Measurements from ENCODE around the gene PER2.
"Not testable (repeated sequence)": the region's sequence is repeated elsewhere in the genome, so short reads cannot be mapped to it uniquely, and the experiment has no call there.

PER2 gene, protein sequence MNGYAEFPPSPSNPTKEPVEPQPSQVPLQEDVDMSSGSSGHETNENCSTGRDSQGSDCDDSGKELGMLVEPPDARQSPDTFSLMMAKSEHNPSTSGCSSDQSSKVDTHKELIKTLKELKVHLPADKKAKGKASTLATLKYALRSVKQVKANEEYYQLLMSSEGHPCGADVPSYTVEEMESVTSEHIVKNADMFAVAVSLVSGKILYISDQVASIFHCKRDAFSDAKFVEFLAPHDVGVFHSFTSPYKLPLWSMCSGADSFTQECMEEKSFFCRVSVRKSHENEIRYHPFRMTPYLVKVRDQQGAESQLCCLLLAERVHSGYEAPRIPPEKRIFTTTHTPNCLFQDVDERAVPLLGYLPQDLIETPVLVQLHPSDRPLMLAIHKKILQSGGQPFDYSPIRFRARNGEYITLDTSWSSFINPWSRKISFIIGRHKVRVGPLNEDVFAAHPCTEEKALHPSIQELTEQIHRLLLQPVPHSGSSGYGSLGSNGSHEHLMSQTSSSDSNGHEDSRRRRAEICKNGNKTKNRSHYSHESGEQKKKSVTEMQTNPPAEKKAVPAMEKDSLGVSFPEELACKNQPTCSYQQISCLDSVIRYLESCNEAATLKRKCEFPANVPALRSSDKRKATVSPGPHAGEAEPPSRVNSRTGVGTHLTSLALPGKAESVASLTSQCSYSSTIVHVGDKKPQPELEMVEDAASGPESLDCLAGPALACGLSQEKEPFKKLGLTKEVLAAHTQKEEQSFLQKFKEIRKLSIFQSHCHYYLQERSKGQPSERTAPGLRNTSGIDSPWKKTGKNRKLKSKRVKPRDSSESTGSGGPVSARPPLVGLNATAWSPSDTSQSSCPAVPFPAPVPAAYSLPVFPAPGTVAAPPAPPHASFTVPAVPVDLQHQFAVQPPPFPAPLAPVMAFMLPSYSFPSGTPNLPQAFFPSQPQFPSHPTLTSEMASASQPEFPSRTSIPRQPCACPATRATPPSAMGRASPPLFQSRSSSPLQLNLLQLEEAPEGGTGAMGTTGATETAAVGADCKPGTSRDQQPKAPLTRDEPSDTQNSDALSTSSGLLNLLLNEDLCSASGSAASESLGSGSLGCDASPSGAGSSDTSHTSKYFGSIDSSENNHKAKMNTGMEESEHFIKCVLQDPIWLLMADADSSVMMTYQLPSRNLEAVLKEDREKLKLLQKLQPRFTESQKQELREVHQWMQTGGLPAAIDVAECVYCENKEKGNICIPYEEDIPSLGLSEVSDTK (N-terminal part only)

DNA sequence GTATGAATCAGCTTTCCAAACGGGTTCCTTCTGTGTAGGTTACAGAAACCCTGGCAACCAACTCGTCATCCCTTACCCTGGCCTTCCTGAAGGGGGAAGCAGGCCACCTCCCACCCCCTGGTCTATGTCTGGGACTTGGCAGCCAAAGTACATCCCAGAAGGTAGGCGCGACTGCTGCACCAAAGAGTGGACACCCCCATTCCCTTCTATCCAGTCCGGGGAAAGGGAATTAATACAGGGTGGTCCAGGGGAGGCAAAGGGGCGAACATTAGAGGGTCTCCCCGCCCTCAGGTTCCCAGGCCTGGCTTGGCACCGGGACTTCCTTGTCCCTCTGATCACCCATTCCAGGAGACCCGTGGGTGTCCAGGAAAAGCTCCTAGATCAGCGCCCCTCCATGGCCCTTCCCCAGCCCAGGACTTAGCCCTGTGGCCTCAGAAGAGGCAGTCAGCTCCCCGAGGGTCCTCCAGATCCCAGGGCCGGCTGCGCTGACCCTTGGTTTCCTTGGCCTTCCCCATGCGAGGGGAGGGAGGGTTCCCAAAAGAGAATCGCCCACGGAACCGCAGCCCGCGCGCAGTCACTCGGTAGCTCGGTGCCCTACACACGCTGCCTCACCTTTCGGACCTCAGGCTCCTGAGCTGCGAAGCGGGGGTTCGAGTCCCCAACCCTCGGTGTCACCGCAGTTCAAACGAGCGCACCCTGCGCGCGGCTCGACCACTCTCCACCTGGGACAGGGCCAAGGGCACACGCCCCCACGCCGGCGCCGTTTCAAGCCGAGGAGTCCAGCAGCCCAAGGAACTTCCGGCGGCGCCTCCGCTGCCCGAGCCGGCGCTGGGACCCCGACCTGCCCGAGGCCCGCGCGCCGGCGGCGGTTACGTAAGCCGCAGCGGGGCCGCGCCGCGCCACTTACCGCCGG lies at the start of gene PER2:
TSS of gene PER2 (minus strand) at position 874 of the 913 bp plus-strand sequence. CDS start 10,674 bp downstream, outside the sequence.
- peak; percentile 71 to 81 for DNase-seq
- TF ChIP-seq, protein P1, sequence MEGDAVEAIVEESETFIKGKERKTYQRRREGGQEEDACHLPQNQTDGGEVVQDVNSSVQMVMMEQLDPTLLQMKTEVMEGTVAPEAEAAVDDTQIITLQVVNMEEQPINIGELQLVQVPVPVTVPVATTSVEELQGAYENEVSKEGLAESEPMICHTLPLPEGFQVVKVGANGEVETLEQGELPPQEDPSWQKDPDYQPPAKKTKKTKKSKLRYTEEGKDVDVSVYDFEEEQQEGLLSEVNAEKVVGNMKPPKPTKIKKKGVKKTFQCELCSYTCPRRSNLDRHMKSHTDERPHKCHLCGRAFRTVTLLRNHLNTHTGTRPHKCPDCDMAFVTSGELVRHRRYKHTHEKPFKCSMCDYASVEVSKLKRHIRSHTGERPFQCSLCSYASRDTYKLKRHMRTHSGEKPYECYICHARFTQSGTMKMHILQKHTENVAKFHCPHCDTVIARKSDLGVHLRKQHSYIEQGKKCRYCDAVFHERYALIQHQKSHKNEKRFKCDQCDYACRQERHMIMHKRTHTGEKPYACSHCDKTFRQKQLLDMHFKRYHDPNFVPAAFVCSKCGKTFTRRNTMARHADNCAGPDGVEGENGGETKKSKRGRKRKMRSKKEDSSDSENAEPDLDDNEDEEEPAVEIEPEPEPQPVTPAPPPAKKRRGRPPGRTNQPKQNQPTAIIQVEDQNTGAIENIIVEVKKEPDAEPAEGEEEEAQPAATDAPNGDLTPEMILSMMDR (IDR thresholded peaks at IDR 0.05) = peak in 1 of 2 experiments; percentile 18
- Histone ChIP-seq H3K27ac (peak within 1 kb of the TSS; percentile 98 to 99), H3K36me3 (no peaks in the 10 kb centered on the region), H3K4me1 (peaks cover 0 to 57% (median 48%) of the 10 kb centered on the region in 4 donors), H3K27me3 (no peaks in the 10 kb centered on the region), H3K4me3 (peak within 1 kb of the TSS; percentile 86 to 90), H3K9me3 (no peaks in the 10 kb centered on the region)
- intact Hi-C loops (cut with DNase I; ENCODE audit: low total_unique reads) = loop anchor here (2.0 to 10.0 kb wide), 2 partner anchors 33 to 1957 kb away; partner anchors contain the start of gene TRAF3IP1

DNA sequence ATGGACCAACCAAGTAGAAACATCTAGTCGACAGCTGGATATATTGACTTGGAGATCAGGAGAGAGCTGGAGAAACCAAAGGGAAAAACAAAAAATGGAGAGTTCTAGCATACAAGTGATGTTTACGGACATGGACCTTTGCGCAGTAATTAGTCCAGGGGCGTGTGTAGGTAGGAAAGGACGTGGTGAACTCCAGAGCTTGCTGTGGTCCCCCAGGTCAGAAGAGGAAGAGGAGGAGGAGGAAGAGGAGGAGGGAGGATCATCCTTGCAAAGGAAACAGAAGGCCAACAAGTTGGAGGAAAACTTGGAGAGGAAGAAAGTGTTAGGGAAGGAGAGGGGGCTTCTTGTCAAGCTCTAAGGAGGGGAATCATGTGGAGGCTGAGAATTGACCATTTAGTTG lies 49.4 kb upstream of the PER2 start:
- Histone ChIP-seq H3K36me3 (peaks cover 0 to 43% (median 25%) of the 10 kb centered on the region in 3 donors), H3K27me3 (no peaks in the 10 kb centered on the region), H3K4me1 (no peaks in the 10 kb centered on the region), H3K27ac (no peak overlapping the region), H3K9me3 (no peaks in the 10 kb centered on the region), H3K4me3 (no peak overlapping the region)
- intact Hi-C loops (cut with DNase I; ENCODE audit: low total_unique reads) = no loop called here
- TF ChIP-seq, protein P1 (IDR thresholded peaks at IDR 0.05) = no peak
- no peak for DNase-seq

GRCh38 chr2:238336793-238337444 lies 48.5 kb upstream of the PER2 start:
- intact Hi-C loops (cut with DNase I; ENCODE audit: low total_unique reads) = no loop called here
- TF ChIP-seq, protein P1 (IDR thresholded peaks at IDR 0.05) = no peak

GRCh38 chr2:238336151-238336550 lies 47.7 kb upstream of the PER2 start:
- intact Hi-C loops (cut with DNase I; ENCODE audit: low total_unique reads) = no loop called here
- DNase-seq = no peak
- TF ChIP-seq, protein P1 (IDR thresholded peaks at IDR 0.05) = no peak

More at GRCh38 chr2:238336793-238337444, 48.5 kb upstream of the PER2 start:
- no peak overlapping the region for H3K4me3 ChIP-seq
- no peaks in the 10 kb centered on the region for H3K4me1 ChIP-seq
- DNase-seq = no peak
- H3K27me3 ChIP-seq = no peaks in the 10 kb centered on the region
- no peaks in the 10 kb centered on the region for H3K9me3 ChIP-seq
- H3K36me3 ChIP-seq = peaks cover 0 to 45% (median 25%) of the 10 kb centered on the region in 3 donors
- H3K27ac ChIP-seq = no peak overlapping the region

GRCh38 chr2:238335591-238335990 lies 47.2 kb upstream of the PER2 start:
- H3K36me3 ChIP-seq = peaks cover 0 to 53% (median 27%) of the 10 kb centered on the region in 3 donors
- intact Hi-C loops (cut with DNase I; ENCODE audit: low total_unique reads) = not testable (repeated sequence)

More at GRCh38 chr2:238336151-238336550, 47.7 kb upstream of the PER2 start:
- Histone ChIP-seq H3K36me3 (peaks cover 0 to 52% (median 25%) of the 10 kb centered on the region in 3 donors), H3K4me3 (no peak overlapping the region), H3K27me3 (no peaks in the 10 kb centered on the region), H3K9me3 (no peaks in the 10 kb centered on the region), H3K4me1 (no peaks in the 10 kb centered on the region), H3K27ac (no peak overlapping the region)

More at GRCh38 chr2:238335591-238335990, 47.2 kb upstream of the PER2 start:
- DNase-seq, H3K4me3 ChIP-seq, H3K9me3 ChIP-seq, H3K27ac ChIP-seq, H3K27me3 ChIP-seq, H3K4me1 ChIP-seq: not testable (repeated sequence)
